ENCODE measurements around the gene KIRREL3. TPM values are rescaled to one million over a fixed set of nuclear protein-coding genes. Genes with fewer than 3 reads are reported as not detected.

KIRREL3 gene
- total RNA-seq, 2 experiments from 2014 or later = not detected

DNA sequence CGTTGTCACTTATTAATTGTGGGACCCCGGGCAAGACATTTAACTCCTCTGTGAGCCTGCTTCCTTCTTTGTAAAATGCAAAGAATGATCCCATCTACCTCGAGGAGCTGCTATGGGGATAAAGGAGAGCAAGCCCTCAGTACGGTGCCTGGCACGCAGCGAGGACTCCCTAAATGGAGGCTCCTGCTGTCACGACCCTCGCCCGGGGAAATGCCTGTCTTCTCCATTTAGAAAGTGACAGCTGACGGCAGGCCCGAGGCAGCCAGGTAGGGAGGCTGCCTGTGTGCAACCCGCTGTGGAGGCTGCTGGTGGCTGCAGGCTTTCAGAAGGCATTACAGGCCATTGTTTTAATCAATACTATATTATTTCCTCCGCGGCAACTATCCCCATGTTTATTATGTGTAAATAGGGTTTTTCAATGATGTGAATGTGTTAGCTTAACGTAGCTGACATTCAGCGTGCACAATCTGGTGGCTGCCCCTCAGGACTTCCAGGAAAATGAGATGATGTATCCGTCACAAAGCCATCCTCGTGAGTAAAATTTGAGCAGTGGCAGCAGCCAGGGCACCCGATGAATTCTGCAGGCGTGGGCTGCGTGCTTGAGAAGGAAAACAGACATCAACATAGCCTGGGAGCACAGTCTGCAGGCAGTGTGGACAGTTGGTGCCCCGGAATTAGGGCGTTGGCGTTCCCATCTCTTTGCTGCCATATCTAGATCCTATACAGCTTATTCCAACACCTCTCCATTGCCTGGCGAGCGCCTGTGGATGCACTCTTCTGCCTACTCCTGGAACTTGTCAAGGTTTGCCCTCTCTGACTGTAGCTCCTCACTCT lies 416.8 kb downstream of the KIRREL3 start:
- no peak overlapping the region for H3K27ac Mint-ChIP-seq
- H3K4me3 Mint-ChIP-seq = no peak overlapping the region
- no peaks in the 10 kb centered on the region for H3K9me3 Mint-ChIP-seq
- no peaks in the 10 kb centered on the region for H3K36me3 Mint-ChIP-seq (ENCODE audit: low read depth)
- no peak for DNase-seq
- no peaks in the 10 kb centered on the region for H3K27me3 Mint-ChIP-seq
- ChIA-PET CTCF (no interaction called here), POLR2A (no interaction called here)
- no peaks in the 10 kb centered on the region for H3K4me1 Mint-ChIP-seq

DNA sequence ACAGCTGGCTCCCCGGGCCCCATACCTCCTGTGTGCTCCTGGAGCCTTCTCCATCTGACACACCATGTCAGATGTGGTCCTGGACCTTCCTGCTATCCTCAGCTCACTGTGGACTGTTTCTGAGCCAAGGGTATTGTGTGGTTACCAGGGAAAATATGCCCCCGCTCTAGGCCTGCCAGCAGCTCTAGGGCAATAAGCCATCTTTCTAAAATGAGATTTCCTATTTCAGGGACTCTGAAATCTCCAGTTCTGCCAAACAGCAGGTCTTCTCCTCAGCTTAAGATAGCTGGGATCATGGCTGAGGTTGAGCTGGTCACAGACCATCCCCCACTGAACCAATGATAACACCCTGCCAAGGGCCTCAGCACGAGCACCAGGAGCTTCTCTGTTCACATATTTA lies 417.5 kb downstream of the KIRREL3 start:
- Mint-ChIP-seq H3K36me3 (ENCODE audit: low read depth) (no peaks in the 10 kb centered on the region), H3K27me3 (no peaks in the 10 kb centered on the region), H3K9me3 (no peaks in the 10 kb centered on the region), H3K4me3 (no peak overlapping the region), H3K27ac (no peak overlapping the region), H3K4me1 (no peaks in the 10 kb centered on the region)
- POLR2A ChIA-PET = no interaction called here
- CTCF ChIA-PET = no interaction called here
- no peak for DNase-seq

DNA sequence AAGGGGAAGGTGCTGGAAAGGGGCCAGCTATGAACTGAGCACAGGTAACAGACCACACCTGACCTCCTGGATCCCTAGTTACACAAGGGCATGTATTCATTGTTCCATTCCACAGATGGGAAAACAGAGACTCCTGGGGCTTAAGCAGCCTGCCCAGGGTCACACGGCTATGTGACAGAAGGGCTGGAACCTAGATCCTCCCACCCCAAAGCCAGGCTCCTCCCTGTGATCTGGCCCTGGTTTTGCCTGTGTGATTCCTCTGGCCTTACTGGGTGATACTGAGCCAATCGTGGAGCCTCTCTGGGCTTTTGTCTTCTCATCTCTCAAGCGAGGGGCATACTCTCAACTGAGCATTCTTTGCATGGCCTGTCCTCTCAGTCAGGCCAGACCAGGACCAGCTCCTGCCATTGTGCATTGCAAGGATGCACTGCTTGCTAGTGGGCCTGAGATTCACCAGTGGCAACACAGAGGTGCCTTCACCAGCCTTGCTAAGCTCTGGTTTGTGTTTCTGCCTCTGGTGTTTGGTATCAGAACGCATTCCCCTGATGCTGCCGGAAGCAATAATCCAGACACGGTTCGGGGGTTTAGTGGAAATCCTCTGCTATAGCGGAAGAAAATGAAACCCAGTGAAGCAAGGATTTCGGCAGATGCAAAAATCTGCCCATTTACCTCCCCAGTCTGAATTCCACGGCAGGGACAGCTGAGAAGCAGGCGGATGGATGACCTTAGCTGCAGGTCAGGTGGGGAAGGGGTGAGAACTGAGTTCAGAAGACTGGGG lies 418.5 kb downstream of the KIRREL3 start:
- CTCF ChIA-PET = no interaction called here
- POLR2A ChIA-PET = no interaction called here
- Mint-ChIP-seq H3K9me3 (no peaks in the 10 kb centered on the region), H3K4me3 (no peak overlapping the region), H3K27me3 (no peaks in the 10 kb centered on the region), H3K36me3 (ENCODE audit: low read depth) (no peaks in the 10 kb centered on the region), H3K4me1 (no peaks in the 10 kb centered on the region), H3K27ac (no peak overlapping the region)
- DNase-seq = no peak

DNA sequence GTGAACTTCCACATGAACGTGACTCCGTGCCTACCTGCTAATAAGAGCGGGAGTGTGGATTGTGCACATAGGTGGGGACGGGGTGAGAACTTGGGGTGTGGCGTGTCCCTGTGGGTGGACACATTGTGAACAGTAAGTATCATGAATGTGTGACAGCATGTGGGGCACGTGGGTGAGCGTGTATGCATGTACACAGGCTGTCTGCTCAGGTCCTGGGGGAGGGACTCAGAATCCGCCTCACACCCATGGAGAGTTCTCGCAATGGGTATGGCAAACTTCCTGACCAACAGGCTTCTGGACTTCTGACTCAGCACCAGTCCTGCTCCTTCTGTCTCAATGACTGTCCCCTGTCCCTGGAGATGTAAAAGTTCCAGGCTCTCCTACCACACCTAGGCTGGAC lies 422.1 kb downstream of the KIRREL3 start:
- no peaks in the 10 kb centered on the region for H3K27me3 Mint-ChIP-seq
- H3K27ac Mint-ChIP-seq = no peak overlapping the region
- no peaks in the 10 kb centered on the region for H3K4me1 Mint-ChIP-seq
- H3K9me3 Mint-ChIP-seq = no peaks in the 10 kb centered on the region
- no peaks in the 10 kb centered on the region for H3K36me3 Mint-ChIP-seq (ENCODE audit: low read depth)
- H3K4me3 Mint-ChIP-seq = no peak overlapping the region
- DNase-seq = no peak
- ChIA-PET POLR2A (no interaction called here), CTCF (no interaction called here)

DNA sequence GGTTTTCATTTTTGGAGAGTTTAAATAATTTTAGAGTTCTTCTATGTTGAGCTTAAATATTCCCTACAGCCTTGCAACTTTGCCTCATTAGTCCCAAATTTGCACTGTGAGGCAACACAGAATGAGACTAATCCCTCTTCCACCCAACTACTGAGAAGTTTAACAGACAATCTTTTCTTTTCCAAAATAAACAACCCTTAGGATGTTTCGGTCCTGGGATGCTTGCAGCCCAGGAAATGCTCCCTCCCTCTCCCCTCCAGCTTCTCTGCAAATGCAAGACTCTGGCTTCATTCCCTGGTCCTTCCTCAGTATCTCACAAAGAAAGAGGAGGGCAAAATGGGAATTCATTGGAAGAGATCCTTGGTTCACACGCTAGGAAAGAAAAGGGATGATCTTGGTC lies 422.5 kb downstream of the KIRREL3 start:
- Mint-ChIP-seq H3K27me3 (no peaks in the 10 kb centered on the region), H3K4me1 (no peaks in the 10 kb centered on the region), H3K4me3 (no peak overlapping the region), H3K9me3 (no peaks in the 10 kb centered on the region), H3K27ac (no peak overlapping the region), H3K36me3 (ENCODE audit: low read depth) (no peaks in the 10 kb centered on the region)
- DNase-seq = no peak
- ChIA-PET POLR2A (no interaction called here), CTCF (no interaction called here)

DNA sequence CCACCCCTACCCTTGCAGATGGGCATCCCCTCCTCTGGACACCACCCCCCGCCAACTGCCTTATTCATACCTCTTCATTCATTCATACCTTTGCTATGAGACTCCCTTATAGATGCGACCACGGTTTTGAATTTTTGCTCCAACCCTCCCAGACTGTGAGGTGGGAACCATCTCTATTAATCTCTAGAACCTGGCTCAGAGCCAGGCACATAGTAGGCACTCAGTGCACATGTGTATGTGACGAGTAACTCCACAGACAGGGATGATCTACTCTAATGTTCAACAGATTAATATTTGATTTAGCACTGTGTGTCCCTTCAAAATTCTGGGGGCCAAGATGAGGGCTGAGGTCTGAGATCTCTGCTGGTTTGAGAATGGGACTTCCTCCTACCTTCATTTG lies 424.7 kb downstream of the KIRREL3 start:
- no peak for DNase-seq
- H3K27ac Mint-ChIP-seq = no peak overlapping the region
- POLR2A ChIA-PET = no interaction called here
- no peaks in the 10 kb centered on the region for H3K4me1 Mint-ChIP-seq
- H3K36me3 Mint-ChIP-seq (ENCODE audit: low read depth) = no peaks in the 10 kb centered on the region
- CTCF ChIA-PET = no interaction called here
- no peaks in the 10 kb centered on the region for H3K9me3 Mint-ChIP-seq
- no peak overlapping the region for H3K4me3 Mint-ChIP-seq
- H3K27me3 Mint-ChIP-seq = no peaks in the 10 kb centered on the region

DNA sequence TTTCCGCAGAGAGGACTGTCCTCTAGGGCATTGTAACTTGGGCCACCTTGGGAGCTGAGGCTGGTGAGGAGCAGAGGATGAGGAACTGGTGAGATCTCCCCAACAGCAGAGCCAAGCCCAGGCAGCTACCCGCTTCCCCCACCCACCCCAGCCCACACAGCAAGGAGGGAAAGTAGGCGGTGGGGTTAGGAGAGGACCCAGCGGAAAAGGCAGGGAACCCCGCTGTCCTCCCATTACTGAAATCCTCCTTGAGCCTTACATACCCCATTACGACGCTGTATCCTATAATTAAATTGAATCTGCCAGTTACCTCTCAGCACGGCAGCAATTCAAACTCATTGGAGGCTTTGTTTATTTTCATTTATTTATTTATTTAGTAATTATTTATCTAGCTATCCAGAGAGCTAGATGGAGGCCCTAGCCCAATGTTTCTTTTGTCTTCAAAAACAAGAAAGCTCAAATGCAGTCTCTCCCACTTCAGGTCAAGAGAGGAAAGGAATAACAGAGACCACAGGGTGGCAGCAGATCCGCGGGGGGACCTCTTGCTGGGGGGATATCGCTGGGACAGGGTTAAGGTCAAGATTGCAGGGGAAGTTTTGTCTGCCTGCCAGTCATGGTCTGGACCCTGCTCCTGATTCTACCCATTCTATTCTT lies 427.1 kb downstream of the KIRREL3 start:
- H3K27ac Mint-ChIP-seq = no peak overlapping the region
- no peaks in the 10 kb centered on the region for H3K36me3 Mint-ChIP-seq (ENCODE audit: low read depth)
- H3K27me3 Mint-ChIP-seq = no peaks in the 10 kb centered on the region
- no peak for DNase-seq
- ChIA-PET POLR2A (no interaction called here), CTCF (no interaction called here)
- no peaks in the 10 kb centered on the region for H3K4me1 Mint-ChIP-seq
- H3K4me3 Mint-ChIP-seq = no peak overlapping the region
- H3K9me3 Mint-ChIP-seq = no peaks in the 10 kb centered on the region

DNA sequence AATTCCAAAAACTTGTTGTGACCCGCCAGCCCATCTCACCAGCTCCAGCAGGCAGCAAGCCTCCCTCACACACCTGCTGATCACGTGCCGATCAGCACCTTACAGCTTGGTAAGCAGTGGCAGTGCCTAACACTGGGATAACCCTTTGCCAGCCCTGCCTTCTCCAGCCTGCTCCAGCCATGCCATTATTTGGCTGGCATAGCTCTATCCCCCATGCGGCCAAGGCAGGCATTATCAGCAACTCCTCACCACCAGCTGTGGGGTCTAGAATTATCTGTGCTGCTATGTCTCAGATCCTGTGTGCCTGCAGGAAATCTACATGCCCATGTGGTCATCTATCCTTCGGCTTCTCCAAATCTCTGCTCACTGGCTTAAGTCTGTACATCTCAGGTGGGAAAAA lies 430.1 kb downstream of the KIRREL3 start:
- no peak for DNase-seq
- H3K4me3 Mint-ChIP-seq = no peak overlapping the region
- H3K27me3 Mint-ChIP-seq = no peaks in the 10 kb centered on the region
- CTCF ChIA-PET = no interaction called here
- no peaks in the 10 kb centered on the region for H3K4me1 Mint-ChIP-seq
- no peak overlapping the region for H3K27ac Mint-ChIP-seq
- no peaks in the 10 kb centered on the region for H3K9me3 Mint-ChIP-seq
- POLR2A ChIA-PET = no interaction called here
- H3K36me3 Mint-ChIP-seq (ENCODE audit: low read depth) = no peaks in the 10 kb centered on the region

DNA sequence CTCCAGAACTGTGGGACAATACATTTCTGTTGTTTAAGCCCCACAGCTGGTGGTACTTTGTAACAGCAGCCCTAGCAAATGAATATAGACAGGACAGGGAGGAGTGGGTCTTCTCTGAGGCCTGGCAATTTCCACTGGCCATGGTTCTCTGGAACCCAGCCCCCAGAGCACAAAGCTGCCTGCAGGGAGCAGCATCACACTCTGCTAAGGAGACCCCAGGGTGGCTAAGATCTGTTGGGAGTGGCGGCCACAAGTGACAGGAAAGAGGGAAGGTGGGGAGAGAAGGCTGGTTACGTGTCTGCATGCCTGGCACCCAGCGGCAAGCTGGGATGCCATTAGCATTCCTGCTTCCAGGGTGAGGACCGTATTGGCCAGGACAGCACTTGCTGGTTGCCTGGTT lies 433.2 kb downstream of the KIRREL3 start:
- Mint-ChIP-seq H3K27ac (no peak overlapping the region), H3K9me3 (no peaks in the 10 kb centered on the region), H3K4me3 (no peak overlapping the region), H3K27me3 (no peaks in the 10 kb centered on the region), H3K36me3 (ENCODE audit: low read depth) (no peaks in the 10 kb centered on the region), H3K4me1 (no peaks in the 10 kb centered on the region)
- CTCF ChIA-PET = no interaction called here
- DNase-seq = no peak
- POLR2A ChIA-PET = no interaction called here

DNA sequence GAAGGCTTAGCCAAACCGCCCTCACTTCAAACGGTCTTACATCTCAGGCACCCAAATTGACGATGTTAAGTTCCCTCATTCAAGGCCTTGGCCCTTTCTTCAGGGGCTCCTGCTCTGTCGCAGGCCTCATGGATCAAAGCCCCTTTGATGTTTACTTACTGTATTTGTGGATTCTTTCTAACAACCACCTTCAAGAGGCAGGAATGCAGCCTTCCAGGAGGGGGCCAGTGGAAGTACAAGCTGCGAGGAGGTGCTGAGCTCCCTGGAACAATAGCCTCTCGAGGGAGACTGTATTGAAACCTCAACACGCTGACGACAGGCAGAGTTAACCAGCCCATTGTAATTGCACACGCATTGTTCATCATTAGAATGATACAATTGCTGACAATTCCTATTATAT lies 436.0 kb downstream of the KIRREL3 start:
- Mint-ChIP-seq H3K4me1 (no peaks in the 10 kb centered on the region), H3K27me3 (no peaks in the 10 kb centered on the region), H3K27ac (no peak overlapping the region), H3K9me3 (peaks cover 3% of the 10 kb centered on the region), H3K36me3 (ENCODE audit: low read depth) (no peaks in the 10 kb centered on the region), H3K4me3 (no peak overlapping the region)
- ChIA-PET POLR2A (no interaction called here), CTCF (no interaction called here)
- no peak for DNase-seq

DNA sequence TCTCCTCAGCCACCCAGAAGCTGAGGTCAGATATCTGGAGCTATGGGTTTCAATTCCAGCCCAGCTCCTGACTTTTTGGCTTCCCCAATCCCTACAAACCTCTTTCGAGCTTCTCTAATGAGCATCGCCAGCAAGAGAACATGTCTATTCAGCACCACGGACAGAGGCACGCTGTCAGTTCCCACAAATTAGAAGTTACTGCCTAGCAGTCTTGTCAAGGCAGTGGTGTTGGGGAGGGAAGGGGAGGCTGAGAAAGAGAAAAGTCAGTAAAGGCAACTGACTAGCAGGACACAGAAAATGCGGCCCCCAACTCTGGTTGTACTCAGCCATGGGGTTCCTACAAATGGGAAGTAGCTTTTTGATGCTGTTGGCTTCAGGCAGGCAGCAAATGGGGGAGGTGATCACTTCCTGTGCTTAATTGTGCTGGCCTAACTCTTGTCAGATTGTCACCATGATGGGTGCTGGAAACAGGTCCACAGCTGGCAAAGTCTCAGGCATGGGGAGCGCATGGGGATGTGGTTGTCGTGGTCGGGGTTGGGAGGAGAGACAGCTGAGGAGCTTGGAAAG lies 439.2 kb downstream of the KIRREL3 start:
- ChIA-PET POLR2A (no interaction called here), CTCF (no interaction called here)
- no peak overlapping the region for H3K27ac Mint-ChIP-seq
- H3K36me3 Mint-ChIP-seq (ENCODE audit: low read depth) = no peaks in the 10 kb centered on the region
- H3K9me3 Mint-ChIP-seq = peaks cover 3% of the 10 kb centered on the region
- peak; percentile 55 for DNase-seq
- H3K4me1 Mint-ChIP-seq = no peaks in the 10 kb centered on the region
- no peak overlapping the region for H3K4me3 Mint-ChIP-seq
- no peaks in the 10 kb centered on the region for H3K27me3 Mint-ChIP-seq

DNA sequence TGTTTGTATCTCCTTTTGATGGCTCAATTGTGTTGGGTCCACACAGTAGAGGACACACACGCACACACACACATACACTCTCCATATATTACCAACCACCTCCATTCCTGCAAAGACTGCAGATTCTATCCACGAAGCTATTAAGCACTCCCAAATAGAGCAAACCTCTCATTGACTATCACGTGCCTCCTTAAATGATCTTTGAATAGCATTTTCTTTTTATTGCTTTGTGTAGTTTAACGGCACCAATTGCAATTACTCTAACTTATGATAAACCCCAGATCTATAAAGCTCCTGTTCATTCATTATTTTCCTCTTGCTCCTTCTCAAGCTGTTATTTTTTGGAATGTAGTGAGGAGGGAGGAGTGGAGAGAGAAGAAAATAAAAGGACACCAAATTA lies 440.3 kb downstream of the KIRREL3 start:
- CTCF ChIA-PET = no interaction called here
- no peak overlapping the region for H3K27ac Mint-ChIP-seq
- no peaks in the 10 kb centered on the region for H3K36me3 Mint-ChIP-seq (ENCODE audit: low read depth)
- H3K27me3 Mint-ChIP-seq = no peaks in the 10 kb centered on the region
- POLR2A ChIA-PET = no interaction called here
- H3K4me3 Mint-ChIP-seq = no peak overlapping the region
- no peaks in the 10 kb centered on the region for H3K4me1 Mint-ChIP-seq
- no peak for DNase-seq
- H3K9me3 Mint-ChIP-seq = peaks cover 3% of the 10 kb centered on the region

All from activated CD4-positive, alpha-beta T cell treated with anti-CD3 and anti-CD28 coated beads, Interleukin-2, amount 10 ng/mL, durations not matched to agents 7 days and 5 days (primary cell).